Parathyroid adenoma (tissue), 2 donors: ENCODE data around the gene HCK.

Experiments
- H2AFZ ChIP-seq: fragments of 300-600 bp; sonication (generic); one replicate; pipeline ENCODE4 v1.7.0; 2017; ENCODE audit warnings: antibody characterized with exemption, mild to moderate bottlenecking
- H3K27ac ChIP-seq: fragments of 300-600 bp; sonication (generic); one replicate; pipeline ENCODE4 v1.7.0; 2017
- H3K27me3 ChIP-seq: fragments of 300-600 bp; sonication (generic); one replicate; pipeline ENCODE4 v1.7.0; 2017; ENCODE audit warnings: low read length; ENCODE audit not compliant: control insufficient read depth, insufficient read depth
- H3K36me3 ChIP-seq: fragments of 300-600 bp; sonication (generic); one replicate; pipeline ENCODE4 v1.7.0; 2017; ENCODE audit warnings: low read length; ENCODE audit not compliant: control insufficient read depth, insufficient read depth
- H3K4me1 ChIP-seq: fragments of 300-600 bp; sonication (generic); one replicate; pipeline ENCODE4 v1.7.0; 2017; ENCODE audit warnings: control low read depth
- H3K4me2 ChIP-seq: fragments of 300-600 bp; sonication (generic); one replicate; pipeline ENCODE4 v1.7.0; 2017; ENCODE audit warnings: low read length
- H3K4me3 ChIP-seq: fragments of 300-600 bp; sonication (generic); one replicate; pipeline ENCODE4 v1.7.0; 2017; ENCODE audit warnings: low read depth, low read length
- H3K79me2 ChIP-seq: fragments of 300-600 bp; sonication (generic); one replicate; pipeline ENCODE4 v1.7.0; 2017; ENCODE audit warnings: control low read depth
- H3K9ac ChIP-seq: fragments of 300-600 bp; sonication (generic); one replicate; pipeline ENCODE4 v1.7.0; 2017; ENCODE audit warnings: mild to moderate bottlenecking
- H3K9me3 ChIP-seq: fragments of 300-600 bp; sonication (generic); one replicate; pipeline ENCODE4 v1.7.0; 2017; ENCODE audit warnings: low read length; ENCODE audit not compliant: control insufficient read depth
- CTCF ChIP-seq: fragments of 300-600 bp; sonication (generic); IDR thresholded peaks from one replicate; pipeline ENCODE4 v1.7.0; 2017; ENCODE audit warnings: antibody characterized with exemption, mild to moderate bottlenecking
- donor health status: primary hyperparathyroidism.

Gene HCK

DNA sequence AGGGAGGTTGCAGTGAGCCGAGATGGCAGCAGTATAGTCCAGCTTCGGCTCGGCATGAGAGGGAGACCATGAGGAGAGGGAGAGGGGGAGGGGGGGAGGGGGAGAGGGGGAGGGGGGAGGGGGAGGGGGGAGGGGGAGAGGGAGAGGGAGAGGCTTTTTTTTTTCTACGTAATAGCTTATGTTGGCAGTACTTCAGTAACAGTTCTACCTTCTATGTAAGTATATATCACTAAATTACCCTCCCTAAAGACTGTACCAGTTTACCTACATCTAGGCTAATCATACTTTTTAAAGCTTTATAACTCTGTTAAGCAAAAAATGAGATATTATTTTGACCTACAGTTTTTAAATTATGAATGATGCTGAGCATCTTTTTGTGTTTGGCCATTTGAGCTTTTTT, 71.0 kb downstream of the HCK start:
- Histone ChIP-seq H3K36me3 (no peaks in the 10 kb centered on the region), H3K9ac (no peak overlapping the region), H3K27me3 (no peaks in the 10 kb centered on the region), H3K4me3 (no peak overlapping the region), H3K4me2 (no peak overlapping the region), H3K79me2 (peaks cover 44% of the 10 kb centered on the region), H3K27ac (no peak overlapping the region), H3K4me1 (peaks cover 20% of the 10 kb centered on the region), H2AFZ (no peak overlapping the region), H3K9me3 (no peaks in the 10 kb centered on the region)
- TF ChIP-seq CTCF = no peak

DNA sequence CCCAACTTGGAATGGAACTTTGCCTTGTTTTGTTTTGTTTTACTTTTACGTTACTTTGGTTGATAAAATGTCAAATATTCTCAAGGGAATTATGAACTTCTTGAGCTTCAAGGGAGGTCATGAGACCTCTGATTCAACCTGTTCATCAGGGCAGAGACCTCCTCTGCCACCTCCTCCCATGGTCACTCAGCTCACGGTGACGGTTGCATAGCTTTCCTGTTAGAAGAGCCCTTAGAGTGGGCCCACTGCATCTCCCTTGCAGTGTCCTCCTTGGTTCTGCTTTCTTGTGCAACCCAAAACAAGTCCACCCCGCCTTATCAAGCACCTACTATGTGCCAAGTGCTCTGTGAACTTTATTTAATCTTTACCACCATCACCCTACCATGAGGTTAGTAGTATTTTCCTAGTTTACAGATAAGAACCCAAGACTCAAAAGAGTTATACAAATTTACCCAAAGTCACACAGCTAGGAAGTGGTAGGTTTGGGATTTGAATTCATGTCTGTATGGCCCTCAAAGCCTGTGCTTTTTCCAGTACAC, 72.9 kb downstream of the HCK start:
- H3K36me3 ChIP-seq = no peaks in the 10 kb centered on the region
- H3K27me3 ChIP-seq = no peaks in the 10 kb centered on the region
- H3K4me2 ChIP-seq = no peak overlapping the region
- H3K4me1 ChIP-seq = peaks cover 15% of the 10 kb centered on the region
- H3K79me2 ChIP-seq = peaks cover 40% of the 10 kb centered on the region
- no peak overlapping the region for H3K9ac ChIP-seq
- H2AFZ ChIP-seq = no peak overlapping the region
- H3K27ac ChIP-seq = no peak overlapping the region
- TF ChIP-seq CTCF = no peak
- H3K4me3 ChIP-seq = no peak overlapping the region
- H3K9me3 ChIP-seq = no peaks in the 10 kb centered on the region

- peaks cover 15% of the 10 kb centered on the region for H3K4me1 ChIP-seq
- no peak overlapping the region for H3K4me3 ChIP-seq
- TF ChIP-seq CTCF = no peak
Observed at GRCh38 chr20:32125506-32125905, 73.5 kb downstream of the HCK start.

DNA sequence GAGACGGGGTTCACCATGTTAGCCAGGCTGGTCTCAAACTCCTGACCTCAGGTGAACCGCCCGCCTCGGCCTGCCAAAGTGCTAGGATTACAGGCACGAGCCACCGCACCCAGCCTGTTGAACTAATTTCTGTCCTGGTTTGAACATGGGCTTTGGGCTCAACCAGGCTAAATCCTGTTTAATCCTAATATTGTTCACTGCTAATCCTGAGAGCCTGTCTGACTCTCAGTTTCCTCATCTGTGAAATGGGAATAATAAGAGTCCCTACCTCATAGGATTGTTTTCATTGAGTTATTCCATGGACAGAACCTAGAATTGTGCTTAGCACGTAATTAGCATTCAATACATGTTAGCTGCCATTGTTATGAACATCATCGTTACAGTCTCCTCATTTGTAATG, 74.9 kb downstream of the HCK start:
- TF ChIP-seq CTCF = no peak
- Histone ChIP-seq H3K36me3 (no peaks in the 10 kb centered on the region), H3K9ac (no peak overlapping the region), H3K27ac (no peak overlapping the region), H3K4me1 (peaks cover 27% of the 10 kb centered on the region), H3K27me3 (no peaks in the 10 kb centered on the region), H3K79me2 (peaks cover 50% of the 10 kb centered on the region), H3K4me2 (no peak overlapping the region), H3K4me3 (no peak overlapping the region), H2AFZ (no peak overlapping the region), H3K9me3 (no peaks in the 10 kb centered on the region)

More at GRCh38 chr20:32125506-32125905, 73.5 kb downstream of the HCK start:
- no peak overlapping the region for H3K9ac ChIP-seq
- no peaks in the 10 kb centered on the region for H3K9me3 ChIP-seq
- no peak overlapping the region for H2AFZ ChIP-seq
- no peaks in the 10 kb centered on the region for H3K36me3 ChIP-seq
- H3K27ac ChIP-seq = no peak overlapping the region
- H3K4me2 ChIP-seq = no peak overlapping the region
- H3K79me2 ChIP-seq = peaks cover 40% of the 10 kb centered on the region
- no peaks in the 10 kb centered on the region for H3K27me3 ChIP-seq

DNA sequence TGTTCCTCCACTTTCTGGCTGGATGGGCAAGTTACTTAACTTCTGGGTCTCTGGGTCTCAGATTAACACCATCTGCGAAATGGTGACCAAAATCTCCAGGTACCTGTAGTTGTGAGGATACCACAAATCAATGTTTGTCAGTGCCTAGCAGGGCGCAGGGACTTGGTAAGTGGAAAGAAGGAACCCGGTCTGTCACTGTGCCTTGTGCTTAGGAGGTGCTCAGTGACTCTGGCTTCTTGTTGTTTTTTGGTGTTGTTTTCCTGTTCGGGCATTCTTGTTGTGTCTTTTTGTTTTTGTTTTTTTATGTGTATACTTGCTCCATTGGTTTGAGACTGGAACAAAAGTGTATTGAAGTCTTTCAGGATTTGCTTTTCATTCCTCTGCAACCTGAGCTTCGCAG, 75.3 kb downstream of the HCK start:
- no peak overlapping the region for H3K4me3 ChIP-seq
- H2AFZ ChIP-seq = no peak overlapping the region
- no peaks in the 10 kb centered on the region for H3K9me3 ChIP-seq
- peaks cover 55% of the 10 kb centered on the region for H3K79me2 ChIP-seq
- H3K4me2 ChIP-seq = peak overlapping the region; percentile 14
- H3K36me3 ChIP-seq = no peaks in the 10 kb centered on the region
- peaks cover 28% of the 10 kb centered on the region for H3K4me1 ChIP-seq
- no peak overlapping the region for H3K27ac ChIP-seq
- H3K9ac ChIP-seq = no peak overlapping the region
- no peaks in the 10 kb centered on the region for H3K27me3 ChIP-seq
- no peak for TF ChIP-seq CTCF
